Fibroblast of upper back skin (primary cell): ENCODE results near the gene PCBP1.
"Not testable (repeated sequence)": the region's sequence is repeated elsewhere in the genome, so short reads cannot be mapped to it uniquely, and the experiment has no call there.

Source experiments
- DNase-seq: peaks from one replicate; pipeline ENCODE4 v3.0.0-alpha.2; 2013

The PCBP1 gene

DNA sequence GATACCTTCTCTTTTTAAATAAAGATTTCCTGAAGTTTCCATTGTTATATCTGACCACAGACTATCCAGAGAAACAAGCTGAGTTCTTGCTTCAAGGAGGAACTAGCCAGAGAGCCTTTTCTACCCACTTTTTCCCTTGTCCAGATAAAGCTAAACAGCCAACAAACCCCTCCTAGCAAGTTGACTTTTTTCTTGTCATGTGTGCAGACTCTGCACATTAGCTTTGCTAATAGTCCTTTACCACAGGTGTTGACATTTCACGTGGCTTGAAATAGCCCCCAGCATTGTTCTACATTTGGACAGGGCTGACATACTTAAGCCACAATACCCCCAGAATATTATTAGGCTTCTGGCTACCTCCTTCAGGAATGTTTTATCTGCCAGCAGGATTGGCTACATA lies 40.7 kb downstream of the PCBP1 start:
- DNase-seq = no peak

- DNase-seq = not testable (repeated sequence)
These were observed 44.3 kb downstream of the PCBP1 start for GRCh38 chr2:70131344-70132143.

DNA sequence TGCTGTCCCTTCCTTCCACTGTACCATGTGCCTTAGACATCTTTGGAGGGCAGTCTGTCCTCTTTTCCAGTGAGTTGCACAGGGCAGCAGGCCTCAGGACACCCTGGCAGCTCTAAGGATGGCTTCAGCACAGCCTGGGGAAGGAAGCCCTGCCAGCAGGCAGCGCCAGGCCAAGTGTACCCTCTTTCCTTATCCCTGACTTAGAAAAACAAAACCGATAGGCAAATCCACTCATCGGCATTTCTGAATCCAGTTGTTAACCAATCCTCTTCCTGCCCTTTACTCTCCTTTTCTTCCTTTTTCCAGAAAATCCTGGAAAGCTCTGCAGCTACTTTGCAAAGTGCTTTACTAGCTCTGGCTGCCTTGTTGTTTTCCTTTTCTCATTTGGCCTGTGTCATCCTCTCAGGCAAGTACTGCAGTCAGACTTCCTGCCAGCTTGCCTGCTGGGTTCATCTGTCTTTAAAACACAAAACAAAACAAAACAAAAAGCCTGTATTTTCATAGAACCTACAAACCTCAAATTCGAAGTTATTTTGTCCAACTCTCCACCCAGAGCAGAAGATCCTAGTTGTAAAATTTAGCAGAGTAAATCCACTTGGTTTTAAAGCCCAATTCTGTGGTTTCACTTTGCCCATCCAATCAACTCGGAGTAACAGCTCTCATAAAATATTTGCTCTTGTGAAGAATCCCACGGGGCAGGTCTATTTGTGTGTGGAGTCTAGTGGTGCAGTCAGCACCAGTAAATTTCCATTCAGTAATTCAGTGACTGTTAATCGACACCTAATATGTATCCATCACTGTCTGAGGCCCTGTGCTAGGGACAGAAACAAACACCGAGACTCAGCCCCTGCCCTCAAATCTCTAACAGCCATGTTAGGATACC lies 45.2 kb downstream of the PCBP1 start:
- peak; percentile 55 for DNase-seq

GRCh38 chr2:70133127-70133452 lies 45.8 kb downstream of the PCBP1 start:
- no peak for DNase-seq

GRCh38 chr2:70133491-70134322 lies 46.4 kb downstream of the PCBP1 start:
- DNase-seq = peak; percentile 43

DNA sequence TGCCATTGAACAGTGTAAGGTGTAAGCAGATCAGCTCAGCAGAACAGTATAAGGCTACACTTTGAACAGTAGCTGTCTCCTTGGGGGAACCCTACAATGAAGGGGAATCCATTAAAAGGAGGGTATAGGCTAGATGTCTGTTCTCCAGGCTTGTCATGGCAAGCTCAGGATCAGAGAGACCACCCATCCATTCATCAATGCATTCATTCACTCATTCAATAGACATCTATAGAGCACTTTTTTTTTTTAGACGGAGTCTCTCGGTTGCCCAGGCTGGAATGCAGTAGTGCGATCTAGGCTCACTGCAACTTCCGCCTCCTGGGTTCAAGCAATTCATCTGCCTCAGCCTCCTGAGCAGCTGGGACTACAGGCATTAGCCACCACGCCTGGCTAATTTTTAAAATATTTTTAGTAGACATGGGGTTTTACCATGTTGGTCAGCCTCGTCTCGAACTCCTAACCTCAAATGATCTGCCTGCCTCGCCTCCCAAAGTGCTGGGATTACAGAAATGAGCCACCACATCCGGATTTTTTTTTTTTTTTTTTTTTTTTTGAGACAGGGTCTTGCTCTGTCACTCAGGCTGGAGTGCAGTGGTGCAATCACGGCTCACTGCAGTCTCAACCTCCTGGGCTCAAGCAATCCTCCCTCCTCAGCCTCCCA lies 47.2 kb downstream of the PCBP1 start:
- DNase-seq = not testable (repeated sequence)
